A549 treated with CpdA at 1 μM for 4 hours (cell line): ENCODE measurements around the gene PRSS58. TPM values are rescaled to one million over a fixed set of nuclear protein-coding genes. Genes with fewer than 3 reads are reported as not detected.

ENCODE experiments used
- total RNA-seq: library from RNA; stranded (reverse); fragments of 200-300 nt; extraction: Qiagen RNA extraction; gene quantifications from 5 replicates; pipeline ENCODE4 v1.2.3, GENCODE V29; 2022; ENCODE audit warnings: low read depth

The PRSS58 gene, protein sequence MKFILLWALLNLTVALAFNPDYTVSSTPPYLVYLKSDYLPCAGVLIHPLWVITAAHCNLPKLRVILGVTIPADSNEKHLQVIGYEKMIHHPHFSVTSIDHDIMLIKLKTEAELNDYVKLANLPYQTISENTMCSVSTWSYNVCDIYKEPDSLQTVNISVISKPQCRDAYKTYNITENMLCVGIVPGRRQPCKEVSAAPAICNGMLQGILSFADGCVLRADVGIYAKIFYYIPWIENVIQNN
- not detected in 5 replicates for total RNA-seq

DNA sequence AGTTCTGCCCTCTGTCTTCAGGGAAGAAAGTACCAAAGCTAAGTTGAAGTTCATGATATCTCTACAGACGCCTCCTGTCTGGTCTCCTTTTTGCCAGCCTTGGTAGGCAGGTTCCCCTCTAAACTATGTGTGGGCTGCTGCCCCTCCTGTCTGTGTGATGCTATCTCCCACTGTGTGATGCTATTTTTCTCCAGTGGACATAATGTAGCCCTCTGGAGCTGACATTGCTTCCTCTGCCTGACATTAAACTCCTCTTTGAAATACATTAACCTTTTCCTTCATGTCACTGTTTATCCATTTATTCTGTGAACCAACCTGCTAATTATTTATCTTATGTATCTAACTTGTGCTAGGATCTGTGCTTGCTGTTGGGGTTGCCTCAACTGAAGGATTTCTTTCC, at the start of gene PRSS58:
Gene PRSS58, minus strand, starts transcription at position 101 of the 400 bp plus-strand sequence. CDS start 351 bp downstream, outside the sequence.

Other genes starting within 250 kb of the PRSS58 start
- 0.01 to 0.02 TPM (median 0.02 TPM) in 3 of 5 replicates, not detected in the others for gene MGAM2, start 146.3 kb downstream of the PRSS58 start, total RNA-seq